Stimulated activated CD4-positive, alpha-beta T cell treated with anti-CD3 and anti-CD28 coated beads, Interleukin-2, amount 100 ng/mL, for 24 hours (primary cell): ENCODE measurements around the gene SLC6A6.
A peak's percentile ranks its signal among the peaks of the same experiment; 100 is the strongest.

Source experiments
- DNase-seq, 2 donors: peaks; one replicate each; pipeline ENCODE4 v3.0.0-alpha.2; 2020

The SLC6A6 gene

DNA sequence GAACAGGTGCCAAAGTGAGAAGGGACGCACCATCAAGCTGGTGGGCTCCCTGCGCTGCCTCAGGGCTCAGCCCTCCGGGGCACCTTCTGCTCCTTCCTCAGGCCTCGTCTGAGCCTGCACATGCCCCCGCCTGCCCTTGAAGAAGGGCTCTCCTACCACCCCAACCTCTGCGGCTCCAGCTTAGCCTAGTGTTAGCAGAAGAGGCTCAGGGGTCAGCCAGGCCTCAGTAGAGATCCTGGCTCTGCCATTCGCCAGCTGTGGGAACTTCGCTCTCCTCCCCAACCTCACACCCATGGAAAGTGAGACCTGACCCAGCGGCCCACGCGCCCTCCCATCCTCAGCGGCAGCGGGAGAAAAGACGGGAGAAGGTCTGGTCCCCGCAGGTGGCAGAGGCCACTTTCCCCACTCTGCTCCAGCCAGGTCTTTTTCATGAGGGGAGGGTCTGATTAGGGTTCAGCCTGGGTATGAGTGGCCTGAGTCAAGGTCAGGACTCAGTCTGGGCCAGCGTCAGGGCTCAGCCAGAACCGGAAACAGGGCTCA lies 129.5 kb downstream of the SLC6A6 start:
- DNase-seq: no peak

DNA sequence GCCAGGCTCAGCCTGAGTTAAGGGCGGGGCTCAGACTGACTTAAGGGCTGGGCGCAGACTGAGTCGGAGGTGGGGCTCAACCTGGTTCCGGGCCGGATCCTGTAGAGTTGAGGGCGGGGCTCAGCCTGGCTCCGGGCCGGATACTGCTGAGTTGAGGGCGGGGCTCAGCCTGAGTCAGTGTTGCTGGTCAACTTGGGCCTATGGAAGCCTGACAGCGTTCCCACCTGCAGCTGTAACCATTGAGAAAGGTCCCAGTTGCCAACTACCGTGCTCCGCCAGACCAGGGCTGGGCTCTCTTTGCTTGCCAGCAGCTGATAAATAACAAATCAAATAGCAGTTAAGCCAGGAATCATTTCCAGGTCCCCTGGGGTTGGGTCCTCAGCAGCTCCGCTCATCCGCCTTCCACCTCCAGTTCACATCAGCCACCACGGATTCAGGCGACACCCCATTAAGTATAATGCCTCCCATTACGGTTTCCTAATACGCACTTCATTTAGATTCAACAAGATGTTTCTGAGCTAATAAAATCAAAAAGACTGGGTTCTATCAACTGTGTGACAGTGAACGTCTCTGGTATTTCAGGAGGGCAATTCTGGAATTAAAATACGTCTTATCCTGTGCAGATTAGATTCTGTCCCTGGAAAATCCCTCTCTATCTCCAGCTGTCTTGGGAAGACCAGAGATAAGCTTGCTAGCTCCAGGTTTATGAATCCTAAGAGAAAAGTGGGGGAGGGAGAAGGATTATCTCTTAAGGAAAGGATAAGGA lies 130.5 kb downstream of the SLC6A6 start:
- DNase-seq: no peak

DNA sequence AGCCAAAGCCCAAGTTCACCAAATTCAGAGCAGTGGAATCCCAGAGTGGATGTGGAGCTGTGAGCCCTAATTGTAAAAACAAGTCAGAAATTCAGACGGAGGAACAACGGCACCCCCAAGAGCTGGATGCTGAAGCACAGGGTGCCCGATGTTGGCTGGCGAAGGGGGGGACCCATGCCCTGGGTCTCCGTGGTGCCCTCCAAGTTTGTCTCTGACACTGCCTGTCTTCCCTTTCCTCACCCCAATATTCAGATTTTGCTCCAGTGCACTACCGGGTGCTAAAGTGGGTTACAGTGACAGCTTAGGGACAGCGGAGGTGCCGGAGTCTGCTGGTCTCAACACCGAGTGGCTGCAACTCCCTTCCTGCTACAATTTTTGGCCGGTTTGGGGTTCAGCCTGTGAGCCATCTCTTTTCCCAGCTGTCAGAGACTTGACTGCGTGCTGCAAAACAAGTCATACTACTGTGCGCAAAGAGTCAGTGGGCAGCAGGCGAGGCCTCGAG lies 131.1 kb downstream of the SLC6A6 start:
- DNase-seq: no peak

DNA sequence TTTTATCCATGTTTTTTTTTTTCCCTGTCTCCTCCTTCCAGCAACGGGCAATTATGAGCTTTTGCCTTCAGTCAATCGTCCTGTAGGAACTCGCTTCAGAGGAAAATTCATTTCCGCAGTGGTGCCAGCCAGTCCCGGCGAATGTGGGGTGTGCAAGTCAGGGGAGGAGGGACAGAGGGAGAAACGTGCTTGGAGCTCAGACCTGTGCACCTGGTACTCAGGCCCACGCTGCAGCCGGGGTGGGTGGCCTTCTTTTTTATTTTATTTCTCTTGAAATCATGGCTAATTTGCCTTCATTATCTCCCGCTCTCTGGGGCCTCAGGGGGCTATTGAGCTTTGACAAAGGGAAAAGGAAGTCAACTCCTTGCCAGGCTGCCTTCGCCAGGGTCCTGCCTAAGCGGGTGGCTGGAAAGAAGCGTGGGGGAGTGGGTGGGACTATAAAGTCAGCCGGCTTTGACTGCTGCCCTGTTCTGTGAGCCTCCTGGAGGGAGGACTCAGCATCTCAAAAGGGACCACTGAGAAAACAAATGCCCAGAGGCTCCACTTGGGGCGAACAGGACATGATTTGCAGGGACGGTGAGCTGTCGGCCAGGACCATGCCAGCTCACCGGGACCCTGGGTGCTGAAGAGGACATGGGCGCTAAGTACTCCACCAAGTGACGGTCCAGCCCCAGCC lies 132.2 kb downstream of the SLC6A6 start:
- no peak for DNase-seq

DNA sequence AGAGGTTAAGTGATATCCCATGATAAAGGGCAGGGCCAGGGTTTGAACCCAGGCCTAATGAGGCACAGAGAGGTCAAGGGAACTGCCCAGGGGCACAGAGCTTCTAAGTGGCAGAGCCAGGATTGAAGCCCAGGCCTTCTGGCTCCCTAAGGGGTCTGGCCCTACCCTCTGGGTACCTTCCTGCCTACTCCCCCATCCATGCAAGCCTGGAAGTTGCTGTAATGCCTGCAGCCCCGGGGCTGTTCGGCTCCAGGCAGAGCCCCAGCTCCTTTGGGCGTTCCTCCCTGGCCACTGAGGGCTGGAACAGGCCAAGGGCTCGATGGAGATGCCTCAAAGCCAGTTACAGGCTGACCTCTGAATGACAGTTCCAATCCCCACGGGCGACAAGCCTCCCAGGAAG lies 133.2 kb downstream of the SLC6A6 start:
- DNase-seq: no peak

DNA sequence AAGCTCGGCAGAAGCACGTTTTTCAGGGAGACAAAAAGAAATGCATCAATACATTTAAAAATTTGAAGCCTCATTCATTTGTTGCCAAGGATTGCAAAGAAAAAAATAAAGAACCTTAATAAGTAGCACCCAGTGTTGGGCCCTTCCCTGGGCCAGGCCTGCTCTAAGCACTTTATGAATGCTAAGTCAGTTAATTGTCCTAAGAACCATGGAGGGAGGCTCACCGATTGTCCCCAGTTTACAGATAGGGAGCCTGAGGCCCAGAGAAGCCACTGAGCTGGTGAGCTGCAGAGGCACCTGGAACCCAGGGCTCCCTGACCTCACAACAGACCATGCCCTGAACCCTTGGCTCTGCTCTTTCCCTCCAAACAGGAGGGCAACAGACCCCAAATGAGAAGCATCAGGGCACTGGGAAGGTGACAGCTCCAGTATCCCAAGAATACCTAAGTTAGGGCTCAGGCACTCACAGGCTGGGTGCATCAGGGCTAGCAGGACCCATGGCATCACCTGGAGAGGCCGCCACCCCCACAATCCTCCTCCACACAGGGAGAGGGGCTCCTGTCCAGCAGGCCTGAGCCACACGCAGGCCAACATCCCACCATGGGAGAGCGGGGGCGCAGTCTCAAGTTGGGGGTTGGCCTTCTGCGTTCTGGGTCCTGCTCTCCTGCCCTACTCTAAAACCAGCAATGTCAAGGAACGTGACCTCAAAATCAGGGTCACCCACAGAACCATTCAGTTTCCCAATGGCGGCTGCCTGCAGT lies 133.8 kb downstream of the SLC6A6 start:
- DNase-seq: no peak

DNA sequence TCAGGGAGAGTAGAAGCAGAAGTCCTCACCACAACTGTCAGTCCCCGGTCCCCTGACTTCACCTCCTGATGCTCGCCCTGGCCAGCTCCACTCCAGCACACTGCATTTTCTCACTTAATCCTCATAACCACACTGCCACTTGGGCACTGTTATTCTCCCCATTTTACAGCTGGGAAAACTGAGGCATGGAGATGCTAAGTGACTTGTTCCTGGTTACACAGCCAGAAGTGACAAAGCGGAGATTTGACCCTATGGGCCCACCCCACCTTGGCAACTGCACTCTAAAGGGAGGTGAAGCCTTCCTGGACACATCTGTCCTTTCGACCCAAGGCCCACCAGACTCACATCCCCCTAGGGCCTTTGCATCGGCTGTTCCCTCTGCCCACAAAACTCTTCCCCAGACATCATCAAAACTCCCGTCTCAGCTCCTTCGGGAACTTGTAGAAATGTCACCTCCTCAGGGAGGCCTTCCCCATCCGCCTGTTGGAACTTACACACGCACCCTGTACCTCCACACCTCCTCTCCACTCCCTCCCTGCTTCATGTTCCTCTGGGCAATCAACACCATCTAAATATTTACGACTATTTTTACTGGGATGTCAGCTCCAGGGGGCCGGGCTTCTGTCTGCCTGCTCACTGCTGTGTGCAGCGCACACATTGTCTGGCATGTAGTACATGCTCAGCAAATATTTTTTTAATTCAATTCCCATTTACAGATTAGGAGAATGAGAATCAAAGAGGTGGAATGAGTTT lies 134.6 kb downstream of the SLC6A6 start:
- no peak for DNase-seq

- peak in 1 of 2 donors; percentile 12 for DNase-seq
Observed at GRCh38 chr3:14537590-14538450, 135.4 kb downstream of the SLC6A6 start.

- DNase-seq: no peak
Observed at GRCh38 chr3:14538451-14539088, 136.2 kb downstream of the SLC6A6 start.
